Astrocyte (in vitro differentiated cells and primary cell): ENCODE measurements around the gene KRT33A. TPM values are rescaled to one million over a fixed set of nuclear protein-coding genes. Genes with fewer than 3 reads are reported as not detected.

Source experiments
- DNase-seq: peaks from one replicate; pipeline ENCODE4 v3.0.0-alpha.2; 2010; ENCODE audit warnings: low read depth
- FAIRE-seq: peaks from 2 replicates; lab custom pipeline; 2011; peaks lifted over from hg19 to GRCh38; lab: Jason Lieb, UNC
- H2AFZ ChIP-seq: 2 replicates; pipeline ENCODE4 v1.6.0; 2012; ENCODE audit warnings: low read depth, low read length, inconsistent platforms
- H3K27ac ChIP-seq: 2 replicates; pipeline ENCODE4 v1.5.1; 2011; ENCODE audit warnings: low read depth, low read length, inconsistent platforms
- H3K27me3 ChIP-seq: 2 replicates; pipeline ENCODE4 v1.6.0; 2011; ENCODE audit warnings: low read length, inconsistent platforms; ENCODE audit not compliant: insufficient read depth
- H3K36me3 ChIP-seq: 2 replicates; pipeline ENCODE4 v1.5.1; 2011; ENCODE audit warnings: low read length, inconsistent platforms; ENCODE audit not compliant: insufficient read depth
- H3K4me1 ChIP-seq: 2 replicates; pipeline ENCODE4 v1.5.1; 2011; ENCODE audit warnings: low read length, inconsistent platforms; ENCODE audit not compliant: insufficient read depth
- H3K4me2 ChIP-seq: 2 replicates; pipeline ENCODE4 v1.6.0; 2012; ENCODE audit warnings: low read length, inconsistent platforms
- H3K4me3 ChIP-seq: 2 replicates; pipeline ENCODE4 v1.5.1; 2011; ENCODE audit warnings: low read depth, mild to moderate bottlenecking, low read length, inconsistent platforms; ENCODE audit not compliant: insufficient read depth
- H3K79me2 ChIP-seq: 2 replicates; pipeline ENCODE4 v1.6.0; 2012; ENCODE audit warnings: mild to moderate bottlenecking, low read length, inconsistent platforms; ENCODE audit not compliant: insufficient read depth
- H3K9ac ChIP-seq: 2 replicates; pipeline ENCODE4 v1.6.0; 2012; ENCODE audit warnings: mild to moderate bottlenecking, low read length, inconsistent platforms
- H3K9me3 ChIP-seq: 2 replicates; pipeline ENCODE4 v1.5.1; 2012; ENCODE audit warnings: low read depth, mild to moderate bottlenecking, low read length, inconsistent platforms; ENCODE audit not compliant: insufficient read depth
- H4K20me1 ChIP-seq: 2 replicates; pipeline ENCODE4 v1.6.0; 2012; ENCODE audit warnings: low read length, inconsistent platforms; ENCODE audit not compliant: insufficient read depth
- H3K27ac Mint-ChIP-seq: one replicate; pipeline ENCODE4 v1.8.0; 2021; ENCODE audit warnings: mild to moderate bottlenecking, mixed read lengths; ENCODE audit not compliant: unreplicated experiment
- H3K27me3 Mint-ChIP-seq: one replicate; pipeline ENCODE4 v1.8.0; 2021; ENCODE audit warnings: low read depth, mixed read lengths; ENCODE audit not compliant: unreplicated experiment
- H3K36me3 Mint-ChIP-seq: one replicate; pipeline ENCODE4 v1.8.0; 2021; ENCODE audit warnings: low read depth, mixed read lengths; ENCODE audit not compliant: unreplicated experiment
- H3K4me1 Mint-ChIP-seq: one replicate; pipeline ENCODE4 v1.8.0; 2021; ENCODE audit warnings: low read depth, mixed read lengths; ENCODE audit not compliant: unreplicated experiment
- H3K4me3 Mint-ChIP-seq: one replicate; pipeline ENCODE4 v1.8.0; 2021; ENCODE audit warnings: mild to moderate bottlenecking, moderate library complexity, mixed read lengths; ENCODE audit not compliant: unreplicated experiment
- H3K9me3 Mint-ChIP-seq: one replicate; pipeline ENCODE4 v1.8.0; 2021; ENCODE audit warnings: mild to moderate bottlenecking, mixed read lengths; ENCODE audit not compliant: unreplicated experiment
- EZH2 ChIP-seq: IDR thresholded peaks from 2 replicates; pipeline ENCODE4 v1.6.1; 2012; ENCODE audit warnings: mild to moderate bottlenecking, low read length, inconsistent platforms; ENCODE audit not compliant: insufficient read depth
- total RNA-seq: library from RNA; stranded (reverse); gene quantifications from 2 replicates; pipeline ENCODE4 v1.2.1, GENCODE V29; 2021
- TF ChIP-seq, protein P1 (sequence below): IDR thresholded peaks from 2 replicates; pipeline ENCODE4 v1.5.1; 2011; ENCODE audit warnings: low read depth, mild to moderate bottlenecking, inconsistent platforms, low read length, moderate library complexity; ENCODE audit not compliant: insufficient read depth

The KRT33A gene
- total RNA-seq, 1 donor from 2014 or later = not detected

DNA sequence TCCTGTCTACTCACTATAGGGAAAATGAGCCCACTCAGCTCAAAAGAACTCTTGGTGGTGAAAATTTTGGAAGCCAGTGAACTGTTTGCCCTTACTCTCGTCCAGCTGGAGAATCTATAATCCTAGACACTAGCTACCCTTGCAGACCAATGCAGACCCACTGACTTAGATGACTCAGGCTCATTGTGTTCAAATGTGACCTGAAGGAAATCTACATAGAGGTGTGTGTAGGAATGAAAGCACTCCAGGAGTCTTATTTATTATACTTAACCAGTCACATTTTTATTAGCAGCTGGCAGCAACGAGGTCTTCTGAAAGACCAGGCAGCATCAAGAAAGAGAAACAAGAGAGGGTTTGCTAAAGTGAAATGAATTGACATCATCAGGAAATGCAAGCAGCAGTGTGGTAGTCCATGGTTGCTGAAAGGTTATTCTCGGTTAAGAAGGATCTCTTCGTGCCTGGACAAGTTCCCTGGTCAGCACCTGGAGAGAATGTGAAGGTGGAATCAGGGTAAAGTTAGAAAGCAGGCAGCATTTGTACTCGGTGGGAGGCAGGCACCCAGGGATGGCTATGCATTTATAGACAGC is 49.3 kb downstream of the KRT33A start:
- Mint-ChIP-seq H3K27me3 (peaks cover 7% of the 10 kb centered on the region), H3K4me3 (no peak overlapping the region), H3K9me3 (no peaks in the 10 kb centered on the region), H3K4me1 (no peaks in the 10 kb centered on the region), H3K36me3 (no peaks in the 10 kb centered on the region), H3K27ac (peak overlapping the region; percentile 21)
- no peak overlapping the region for H3K4me2 ChIP-seq
- H3K9ac ChIP-seq = no peak overlapping the region
- FAIRE-seq (no peak), DNase-seq (no peak)
- H3K27me3 ChIP-seq = no peaks in the 10 kb centered on the region
- H3K79me2 ChIP-seq = no peaks in the 10 kb centered on the region
- no peaks in the 10 kb centered on the region for H3K36me3 ChIP-seq
- no peak overlapping the region for H3K27ac ChIP-seq
- no peak overlapping the region for H2AFZ ChIP-seq
- no peaks in the 10 kb centered on the region for H3K9me3 ChIP-seq
- H3K4me3 ChIP-seq = no peak overlapping the region
- H4K20me1 ChIP-seq = no peaks in the 10 kb centered on the region
- H3K4me1 ChIP-seq = no peaks in the 10 kb centered on the region
- no peak for TF ChIP-seq EZH2
- TF ChIP-seq, protein P1, sequence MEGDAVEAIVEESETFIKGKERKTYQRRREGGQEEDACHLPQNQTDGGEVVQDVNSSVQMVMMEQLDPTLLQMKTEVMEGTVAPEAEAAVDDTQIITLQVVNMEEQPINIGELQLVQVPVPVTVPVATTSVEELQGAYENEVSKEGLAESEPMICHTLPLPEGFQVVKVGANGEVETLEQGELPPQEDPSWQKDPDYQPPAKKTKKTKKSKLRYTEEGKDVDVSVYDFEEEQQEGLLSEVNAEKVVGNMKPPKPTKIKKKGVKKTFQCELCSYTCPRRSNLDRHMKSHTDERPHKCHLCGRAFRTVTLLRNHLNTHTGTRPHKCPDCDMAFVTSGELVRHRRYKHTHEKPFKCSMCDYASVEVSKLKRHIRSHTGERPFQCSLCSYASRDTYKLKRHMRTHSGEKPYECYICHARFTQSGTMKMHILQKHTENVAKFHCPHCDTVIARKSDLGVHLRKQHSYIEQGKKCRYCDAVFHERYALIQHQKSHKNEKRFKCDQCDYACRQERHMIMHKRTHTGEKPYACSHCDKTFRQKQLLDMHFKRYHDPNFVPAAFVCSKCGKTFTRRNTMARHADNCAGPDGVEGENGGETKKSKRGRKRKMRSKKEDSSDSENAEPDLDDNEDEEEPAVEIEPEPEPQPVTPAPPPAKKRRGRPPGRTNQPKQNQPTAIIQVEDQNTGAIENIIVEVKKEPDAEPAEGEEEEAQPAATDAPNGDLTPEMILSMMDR = no peak

DNA sequence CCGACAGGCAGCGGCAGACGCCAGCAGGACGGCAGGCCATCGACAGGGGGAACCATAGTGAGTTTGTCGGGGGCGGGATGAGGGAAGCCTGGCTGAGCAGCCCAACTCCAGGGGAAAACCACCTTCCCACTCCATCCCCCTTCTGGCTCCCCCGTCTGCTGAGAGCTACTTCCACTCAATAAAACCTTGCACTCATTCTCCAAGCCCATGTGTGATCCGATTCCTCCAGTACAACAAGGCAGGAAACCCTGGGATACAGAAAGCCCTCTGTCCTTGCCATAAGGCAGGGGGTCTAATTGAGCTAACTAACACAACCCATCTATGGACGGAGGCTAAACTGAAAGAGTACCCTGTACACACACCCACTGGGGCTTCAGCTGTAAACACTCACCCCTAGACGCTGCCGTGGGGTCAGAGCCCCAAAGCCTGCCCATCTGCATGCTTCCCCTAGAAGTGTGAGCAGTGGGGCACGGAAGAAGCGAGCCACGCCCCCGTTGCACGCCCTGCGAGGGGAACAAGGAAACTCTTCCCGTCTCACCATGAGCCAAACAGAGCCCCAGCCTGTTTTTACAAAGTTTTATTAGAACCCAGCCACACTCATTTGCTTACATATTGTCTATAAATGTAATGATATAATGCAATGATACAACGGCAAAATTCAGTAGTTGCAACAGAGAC is 52.0 kb downstream of the KRT33A start:
- no peak overlapping the region for H2AFZ ChIP-seq
- H4K20me1 ChIP-seq = no peaks in the 10 kb centered on the region
- Mint-ChIP-seq H3K27ac (no peak overlapping the region), H3K4me1 (no peaks in the 10 kb centered on the region), H3K27me3 (peaks cover 5% of the 10 kb centered on the region), H3K36me3 (no peaks in the 10 kb centered on the region), H3K4me3 (no peak overlapping the region), H3K9me3 (no peaks in the 10 kb centered on the region)
- no peak overlapping the region for H3K4me3 ChIP-seq
- H3K9ac ChIP-seq = no peak overlapping the region
- no peaks in the 10 kb centered on the region for H3K36me3 ChIP-seq
- no peak overlapping the region for H3K4me2 ChIP-seq
- H3K4me1 ChIP-seq = no peaks in the 10 kb centered on the region
- no peaks in the 10 kb centered on the region for H3K79me2 ChIP-seq
- no peaks in the 10 kb centered on the region for H3K27me3 ChIP-seq
- FAIRE-seq = no peak
- H3K27ac ChIP-seq = no peak overlapping the region
- TF ChIP-seq, protein P1 = no peak
- no peak for TF ChIP-seq EZH2
- DNase-seq = no peak
- H3K9me3 ChIP-seq = no peaks in the 10 kb centered on the region

DNA sequence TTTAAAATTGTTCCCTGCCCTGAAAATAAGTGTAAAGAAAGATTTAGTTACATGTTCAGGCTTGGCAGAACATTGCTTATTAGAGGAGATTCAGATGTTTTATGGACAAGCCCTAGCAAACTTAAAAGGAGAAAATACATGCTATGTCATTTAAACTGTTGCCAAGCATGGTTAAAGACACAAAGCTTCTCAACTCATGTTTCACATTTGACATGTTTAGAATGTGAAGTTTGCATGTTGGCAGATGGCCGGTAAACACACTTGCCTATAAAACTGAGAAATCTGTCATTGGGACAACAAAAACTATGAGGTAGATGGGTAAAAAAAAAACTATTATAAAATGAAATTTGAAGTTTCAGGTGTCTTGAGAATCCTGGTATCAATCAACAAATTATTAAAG is 53.8 kb downstream of the KRT33A start:
- H3K9me3 ChIP-seq = no peaks in the 10 kb centered on the region
- H3K9ac ChIP-seq = no peak overlapping the region
- H3K27ac Mint-ChIP-seq = no peak overlapping the region
- H3K4me3 ChIP-seq = no peak overlapping the region
- no peak overlapping the region for H2AFZ ChIP-seq
- H3K36me3 Mint-ChIP-seq = no peaks in the 10 kb centered on the region
- no peaks in the 10 kb centered on the region for H3K27me3 ChIP-seq
- H3K36me3 ChIP-seq = no peaks in the 10 kb centered on the region
- no peak for TF ChIP-seq EZH2
- TF ChIP-seq, protein P1 = no peak
- no peak overlapping the region for H3K4me3 Mint-ChIP-seq
- FAIRE-seq (no peak), DNase-seq (no peak)
- H4K20me1 ChIP-seq = no peaks in the 10 kb centered on the region
- H3K79me2 ChIP-seq = no peaks in the 10 kb centered on the region
- H3K4me1 Mint-ChIP-seq = no peaks in the 10 kb centered on the region
- H3K27ac ChIP-seq = no peak overlapping the region
- H3K27me3 Mint-ChIP-seq = peaks cover under 1% of the 10 kb centered on the region
- H3K4me1 ChIP-seq = no peaks in the 10 kb centered on the region
- no peak overlapping the region for H3K4me2 ChIP-seq
- no peaks in the 10 kb centered on the region for H3K9me3 Mint-ChIP-seq
